ENCODE data around the gene OR5M8. TPM values are rescaled to one million over a fixed set of nuclear protein-coding genes. Genes with fewer than 3 reads are reported as not detected.

Gene OR5M8
- not detected for total RNA-seq
- long read RNA-seq, result 0 reads

- DNase-seq (ENCODE audit: low spot score), result no peak
Measured at GRCh38 chr11:56491270-56491669, at the start of gene OR5M8. OR5M8 (minus strand) TSS chr11:56491370; CDS start chr11:56491370, 0 bp downstream.

GRCh38 chr11:56533054-56533740 lies 42.0 kb upstream of the OR5M8 start:
- no peak for DNase-seq (ENCODE audit: low spot score)

- DNase-seq (ENCODE audit: low spot score), result no peak
Measured at GRCh38 chr11:56531856-56532255, 40.7 kb upstream of the OR5M8 start.

GRCh38 chr11:56522008-56522407 lies 30.8 kb upstream of the OR5M8 start:
- no peak for DNase-seq (ENCODE audit: low spot score)

GRCh38 chr11:56513280-56513679 lies 22.1 kb upstream of the OR5M8 start:
- no peak for DNase-seq (ENCODE audit: low spot score)

GRCh38 chr11:56509439-56509838 lies 18.3 kb upstream of the OR5M8 start:
- DNase-seq (ENCODE audit: low spot score), result no peak

- DNase-seq (ENCODE audit: low spot score), result no peak
Measured at GRCh38 chr11:56497010-56497409, 5.8 kb upstream of the OR5M8 start.

- no peak for DNase-seq (ENCODE audit: low spot score)
Measured at GRCh38 chr11:56495117-56495516, 3.9 kb upstream of the OR5M8 start.

- DNase-seq (ENCODE audit: low spot score), result no peak
Measured at GRCh38 chr11:56486801-56487200, 4.4 kb downstream of the OR5M8 start.

- no peak for DNase-seq (ENCODE audit: low spot score)
Measured at GRCh38 chr11:56474729-56475235, 16.4 kb downstream of the OR5M8 start.

GRCh38 chr11:56473252-56473651 lies 17.9 kb downstream of the OR5M8 start, which contains the start of gene OR5M3:
OR5M3 (minus strand) TSS chr11:56473352; CDS start chr11:56470497, 2,855 bp downstream.
- no peak for DNase-seq (ENCODE audit: low spot score)

GRCh38 chr11:56457076-56457475 lies 34.1 kb downstream of the OR5M8 start:
- DNase-seq (ENCODE audit: low spot score), result no peak

- no peak for DNase-seq (ENCODE audit: low spot score)
Measured at GRCh38 chr11:56453521-56453920, 37.6 kb downstream of the OR5M8 start.

Other genes with a start within 250 kb of the OR5M8 start
- gene OR5T3, start 239.1 kb downstream of the OR5M8 start, total RNA-seq, result not detected
- gene OR5T1, start 217.2 kb downstream of the OR5M8 start, total RNA-seq, result not detected
- not detected for gene OR8H1, start 199.1 kb downstream of the OR5M8 start, total RNA-seq
- gene OR8K3, start 176.2 kb downstream of the OR5M8 start, total RNA-seq, result not detected
- not detected for gene OR8K1, start 145.3 kb downstream of the OR5M8 start, total RNA-seq
- not detected for gene OR8J1, start 137.1 kb downstream of the OR5M8 start, total RNA-seq
- gene OR8U1, start 115.7 kb downstream of the OR5M8 start, total RNA-seq, result not detected
- not detected for gene OR5AL1, start 78.7 kb downstream of the OR5M8 start, total RNA-seq
- gene OR5M3, start 18.0 kb downstream of the OR5M8 start, total RNA-seq, result not detected
- not detected for gene OR5M11, start 51.9 kb upstream of the OR5M8 start, total RNA-seq
- gene OR5M10, start 86.4 kb upstream of the OR5M8 start, total RNA-seq, result not detected
- gene OR5M1, start 123.5 kb upstream of the OR5M8 start, total RNA-seq, result not detected
- not detected for gene OR5AP2, start 151.1 kb upstream of the OR5M8 start, total RNA-seq
- not detected for gene OR5AR1, start 172.3 kb upstream of the OR5M8 start, total RNA-seq
- gene OR9G1, start 207.7 kb upstream of the OR5M8 start, total RNA-seq, result not detected

Data from mesenteric fat pad (tissue), 1 donor.